ENCODE measurements around the gene ARL11. TPM values are rescaled to one million over a fixed set of nuclear protein-coding genes. Genes with fewer than 3 reads are reported as not detected.

ARL11 gene
- total RNA-seq, 2 donors from 2014 or later, result 0.52 TPM; not detected in 1

DNA sequence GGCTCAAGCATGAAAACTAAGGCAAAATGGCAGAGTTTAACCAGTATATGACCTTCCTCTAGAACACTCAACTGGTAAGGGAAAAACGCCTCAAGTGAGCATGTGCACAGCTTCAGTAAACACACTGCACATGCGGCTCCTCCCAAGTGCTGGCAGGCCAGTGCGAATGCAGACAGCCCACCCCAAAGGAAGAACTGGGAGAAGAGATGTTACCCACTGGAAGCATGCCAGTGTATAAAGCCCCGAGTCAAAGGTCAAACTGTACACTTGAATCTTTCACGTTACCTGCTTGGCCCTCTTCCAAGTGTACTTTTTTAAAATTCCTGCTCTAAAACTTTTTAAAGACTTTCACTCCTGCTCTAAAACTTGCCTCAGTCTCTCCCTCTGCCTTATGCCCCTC, 23.7 kb upstream of the ARL11 start:
- Histone ChIP-seq H3K4me3 (no peak overlapping the region), H3K27me3 (no peaks in the 10 kb centered on the region), H3K9me3 (no peaks in the 10 kb centered on the region), H3K4me1 (peaks cover 11% of the 10 kb centered on the region), H3K27ac (no peak overlapping the region), H3K36me3 (replicated peaks in 1 of 2; ENCODE audit: insufficient read depth in 1 of 2, low read depth in 2 of 2) (no peaks in the 10 kb centered on the region)
- intact Hi-C loops (cut with DNase I), result loop anchor here (5.0 kb wide), 1 partner anchor 302 kb away; no protein-coding TSS in a partner anchor
- no peak for ATAC-seq
- WGBS, 2 donors, result 19 to 22% methylated on average over 5 of the region's 5 CpGs
- DNase-seq, result peak in 3 of 4 donors; percentile 13 to 17 (median 16)
- TF ChIP-seq POLR2A (IDR thresholded peaks at IDR 0.05), result no peak
- TF ChIP-seq, protein P1, sequence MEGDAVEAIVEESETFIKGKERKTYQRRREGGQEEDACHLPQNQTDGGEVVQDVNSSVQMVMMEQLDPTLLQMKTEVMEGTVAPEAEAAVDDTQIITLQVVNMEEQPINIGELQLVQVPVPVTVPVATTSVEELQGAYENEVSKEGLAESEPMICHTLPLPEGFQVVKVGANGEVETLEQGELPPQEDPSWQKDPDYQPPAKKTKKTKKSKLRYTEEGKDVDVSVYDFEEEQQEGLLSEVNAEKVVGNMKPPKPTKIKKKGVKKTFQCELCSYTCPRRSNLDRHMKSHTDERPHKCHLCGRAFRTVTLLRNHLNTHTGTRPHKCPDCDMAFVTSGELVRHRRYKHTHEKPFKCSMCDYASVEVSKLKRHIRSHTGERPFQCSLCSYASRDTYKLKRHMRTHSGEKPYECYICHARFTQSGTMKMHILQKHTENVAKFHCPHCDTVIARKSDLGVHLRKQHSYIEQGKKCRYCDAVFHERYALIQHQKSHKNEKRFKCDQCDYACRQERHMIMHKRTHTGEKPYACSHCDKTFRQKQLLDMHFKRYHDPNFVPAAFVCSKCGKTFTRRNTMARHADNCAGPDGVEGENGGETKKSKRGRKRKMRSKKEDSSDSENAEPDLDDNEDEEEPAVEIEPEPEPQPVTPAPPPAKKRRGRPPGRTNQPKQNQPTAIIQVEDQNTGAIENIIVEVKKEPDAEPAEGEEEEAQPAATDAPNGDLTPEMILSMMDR (IDR thresholded peaks at IDR 0.05), result no peak

DNA sequence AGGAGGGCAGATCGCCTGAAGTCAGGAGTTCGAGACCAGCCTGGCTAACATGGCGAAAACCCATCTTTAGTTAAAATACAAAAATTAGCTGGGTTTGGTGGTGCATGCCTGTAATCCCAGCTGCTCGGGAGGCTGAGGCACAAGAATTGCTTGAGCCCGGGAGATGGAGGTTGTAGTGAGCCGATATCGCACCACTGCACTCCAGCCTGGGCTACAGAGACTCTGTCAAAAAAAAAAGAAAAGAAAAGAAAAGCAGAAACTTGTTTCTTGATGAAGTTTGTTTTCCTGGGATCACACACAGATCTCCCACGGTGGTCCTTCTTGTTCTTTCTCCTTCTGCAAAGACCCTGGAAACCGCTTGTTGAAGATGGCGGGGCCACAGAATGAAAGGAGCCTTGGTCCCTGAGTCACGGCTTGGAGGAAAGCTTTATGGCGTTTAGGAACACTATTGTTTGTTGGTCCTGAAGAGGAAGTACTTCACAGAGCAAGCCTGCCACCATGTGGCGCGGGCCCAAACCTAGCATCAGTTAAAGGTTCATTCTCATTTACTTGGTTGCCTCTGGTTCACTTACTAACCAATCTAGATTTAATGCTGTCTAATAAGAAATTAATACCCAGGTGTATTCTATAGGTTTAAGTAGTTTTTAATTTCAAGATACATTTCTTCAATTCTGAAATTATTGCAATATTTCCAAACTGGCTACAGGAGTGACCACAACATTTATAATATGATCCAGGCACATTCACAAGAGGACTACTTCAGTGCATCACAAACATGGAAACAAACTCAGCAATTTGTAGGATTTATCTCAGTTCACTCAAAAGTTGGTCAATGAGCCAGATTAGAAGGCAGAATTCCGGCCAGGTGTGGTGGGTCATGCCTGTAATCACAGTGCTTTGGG, 21.3 kb upstream of the ARL11 start:
- intact Hi-C loops (cut with DNase I), result no loop called here
- Histone ChIP-seq H3K4me1 (peaks cover 11% of the 10 kb centered on the region), H3K27ac (peak overlapping the region in 1 of 4 donors; percentile 15), H3K9me3 (no peaks in the 10 kb centered on the region), H3K27me3 (no peaks in the 10 kb centered on the region), H3K36me3 (replicated peaks in 1 of 2; ENCODE audit: insufficient read depth in 1 of 2, low read depth in 2 of 2) (no peaks in the 10 kb centered on the region), H3K4me3 (no peak overlapping the region)
- WGBS, 2 donors, result 19 to 24% methylated on average over 15 of the region's 15 CpGs
- peak; percentile 100 for ATAC-seq
- TF ChIP-seq, protein P1 (IDR thresholded peaks at IDR 0.05), result peak; percentile 62 to 92 (median 84)
- TF ChIP-seq POLR2A (IDR thresholded peaks at IDR 0.05), result no peak
- peak; percentile 88 to 93 (median 90) for DNase-seq

DNA sequence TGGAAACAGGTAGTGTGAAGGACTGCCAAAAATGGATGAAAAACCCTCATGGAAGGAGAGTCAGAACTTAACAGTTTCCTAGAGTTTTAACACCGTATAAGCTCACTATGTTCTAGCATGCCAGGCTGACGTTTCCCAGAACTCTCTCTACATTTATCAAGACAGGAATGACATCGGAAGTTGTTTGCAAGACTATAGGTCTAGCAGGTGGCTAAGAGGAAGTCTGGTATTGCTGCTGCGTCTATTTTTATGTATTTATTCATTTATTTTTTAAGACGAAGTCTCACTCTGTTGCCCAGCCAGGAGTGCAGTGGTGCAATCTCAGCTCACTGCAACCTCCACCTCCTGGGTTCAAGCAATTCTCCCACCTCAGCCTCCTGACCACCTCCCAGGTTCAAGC, 20.5 kb upstream of the ARL11 start:
- Histone ChIP-seq H3K4me1 (peaks cover 11% of the 10 kb centered on the region), H3K27ac (no peak overlapping the region), H3K27me3 (no peaks in the 10 kb centered on the region), H3K36me3 (replicated peaks in 1 of 2; ENCODE audit: insufficient read depth in 1 of 2, low read depth in 2 of 2) (no peaks in the 10 kb centered on the region), H3K4me3 (no peak overlapping the region), H3K9me3 (no peaks in the 10 kb centered on the region)
- intact Hi-C loops (cut with DNase I), result no loop called here
- WGBS, 2 donors, result 36 to 40% methylated on average over 5 of the region's 5 CpGs
- TF ChIP-seq, protein P1 (IDR thresholded peaks at IDR 0.05), result no peak
- TF ChIP-seq POLR2A (IDR thresholded peaks at IDR 0.05), result no peak
- DNase-seq (no peak), ATAC-seq (no peak)

DNA sequence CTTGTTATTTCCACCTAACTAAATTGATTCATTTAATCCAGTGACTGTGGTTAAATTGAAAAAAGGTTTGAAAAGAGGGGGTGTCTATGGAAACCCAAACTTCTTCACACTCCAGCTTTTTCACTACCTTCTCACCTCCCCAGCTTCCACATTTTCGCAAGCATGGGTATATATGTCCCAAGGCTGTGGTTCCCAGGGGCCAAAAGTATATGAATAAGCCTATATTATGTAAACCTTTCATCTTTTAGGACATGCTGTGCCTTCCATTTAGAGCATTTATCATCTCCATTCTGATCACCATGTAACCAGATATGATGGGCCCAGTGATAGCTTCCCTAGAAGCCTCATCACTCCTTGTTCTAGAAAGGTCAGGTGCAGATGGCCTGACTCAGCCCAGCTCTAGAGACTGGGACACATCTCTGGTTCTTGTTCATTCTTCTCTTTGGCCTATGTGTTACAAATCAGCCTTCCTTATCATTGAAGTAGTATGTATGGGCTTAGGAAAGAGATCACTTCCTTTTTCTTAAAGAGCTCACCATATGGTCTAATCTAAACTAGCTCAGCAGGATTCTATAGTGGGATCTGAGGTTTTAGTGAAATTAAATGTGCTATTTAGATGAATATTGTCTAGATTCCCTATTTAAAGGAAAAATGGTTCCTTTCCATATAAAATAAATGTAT, 19.5 kb upstream of the ARL11 start:
- no peak for ATAC-seq
- intact Hi-C loops (cut with DNase I), result no loop called here
- 74 to 76% methylated on average over 1 of the region's 1 CpG for WGBS, 2 donors

More for the DNA sequence above, 19.5 kb upstream of the ARL11 start:
- peaks cover 11% of the 10 kb centered on the region for H3K4me1 ChIP-seq
- H3K27me3 ChIP-seq, result no peaks in the 10 kb centered on the region
- H3K4me3 ChIP-seq, result no peak overlapping the region
- no peak overlapping the region for H3K27ac ChIP-seq
- no peak for TF ChIP-seq POLR2A (IDR thresholded peaks at IDR 0.05)
- TF ChIP-seq, protein P1 (IDR thresholded peaks at IDR 0.05), result no peak
- no peaks in the 10 kb centered on the region for H3K9me3 ChIP-seq
- no peaks in the 10 kb centered on the region for H3K36me3 ChIP-seq (replicated peaks in 1 of 2; ENCODE audit: insufficient read depth in 1 of 2, low read depth in 2 of 2)
- no peak for DNase-seq
